AG20443 (cell line): Measurements from ENCODE around the gene ENTPD7.

Experiments used
- DNase-seq: peaks from one replicate; pipeline ENCODE4 v3.0.0; 2012; ENCODE audit warnings: low spot score, mixed read lengths

ENTPD7 gene

DNA sequence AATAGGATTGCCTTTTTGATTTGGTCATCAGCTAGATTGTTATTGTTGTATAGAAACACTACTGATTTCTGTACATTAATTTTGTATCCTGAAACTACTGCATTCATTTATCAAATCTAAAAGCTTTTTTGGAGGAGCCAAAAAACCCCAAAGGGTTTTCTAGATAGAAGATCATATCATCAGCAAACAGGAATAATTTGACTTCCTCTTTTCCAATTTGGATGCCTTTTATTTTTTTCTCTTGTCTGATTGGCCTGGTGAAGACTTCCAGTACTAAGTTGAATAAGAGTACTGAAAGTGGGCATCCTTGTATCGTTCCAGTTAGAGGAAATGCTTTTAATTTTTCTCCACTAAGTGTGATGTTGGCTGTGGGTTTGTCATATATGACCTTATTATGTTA lies 10.6 kb upstream of the ENTPD7 start:
- no peak for DNase-seq

DNA sequence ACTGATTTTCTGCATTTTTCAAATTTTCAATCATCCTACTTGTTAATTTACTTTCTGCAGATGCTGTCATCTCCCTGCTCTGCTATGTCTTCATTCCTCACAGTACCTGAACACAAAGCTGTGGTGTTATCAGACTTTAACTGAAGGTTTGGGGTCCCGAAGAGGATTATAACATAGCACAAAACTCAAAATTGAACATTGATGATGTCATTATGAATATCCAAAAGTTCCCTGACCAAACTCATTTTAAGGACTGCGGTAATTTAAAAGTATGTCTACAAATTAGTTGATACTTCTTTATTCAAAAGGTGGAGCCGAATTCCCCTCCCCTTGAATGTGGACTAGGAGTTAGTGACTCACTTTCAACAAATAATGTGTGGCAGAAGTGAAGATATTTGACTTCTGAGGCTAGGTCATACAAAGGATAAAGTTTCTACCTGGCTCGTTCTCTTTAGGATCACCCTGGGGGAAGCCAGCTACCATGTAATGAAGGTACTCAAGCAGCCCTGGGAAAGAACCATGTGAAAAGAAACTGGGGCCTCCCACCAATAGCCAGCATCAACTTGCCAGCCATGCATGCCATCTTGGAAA lies 6.4 kb upstream of the ENTPD7 start:
- no peak for DNase-seq

DNA sequence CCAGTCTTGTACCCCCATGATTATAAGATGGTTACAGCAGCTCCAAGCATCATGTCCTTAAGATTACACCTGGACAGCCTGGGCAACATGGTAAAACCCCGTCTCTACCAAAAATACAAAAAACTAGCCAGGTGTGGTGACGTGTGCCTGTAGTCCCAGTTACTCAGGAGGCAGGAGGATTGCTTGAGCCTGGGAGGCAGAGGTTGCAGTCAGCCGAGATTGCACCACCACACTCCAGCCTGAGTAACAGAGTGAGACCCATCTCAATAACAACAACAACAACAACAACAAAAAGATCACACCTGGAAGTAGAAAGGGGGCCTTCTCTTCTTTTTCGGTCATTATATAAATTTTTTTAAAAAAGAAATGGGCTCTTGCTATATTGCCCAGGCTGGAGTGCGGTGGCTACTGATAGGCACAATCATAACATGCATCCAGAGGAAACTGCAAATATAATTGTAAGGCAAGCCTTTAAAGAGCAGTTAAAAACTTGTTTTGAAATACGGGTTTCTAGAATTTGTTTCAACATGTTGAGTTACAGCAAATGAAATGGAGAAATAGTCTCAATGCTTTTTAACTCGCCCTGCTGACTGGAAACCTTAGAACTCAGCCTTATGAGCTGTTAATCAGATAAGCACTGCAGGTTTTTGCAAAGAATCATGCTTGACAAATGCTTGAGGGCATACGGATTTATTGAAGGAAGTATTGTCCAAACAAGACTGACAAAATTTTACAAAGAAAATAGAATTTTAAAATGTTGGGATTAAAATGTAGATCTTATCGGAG lies 4.7 kb upstream of the ENTPD7 start:
- no peak for DNase-seq

DNA sequence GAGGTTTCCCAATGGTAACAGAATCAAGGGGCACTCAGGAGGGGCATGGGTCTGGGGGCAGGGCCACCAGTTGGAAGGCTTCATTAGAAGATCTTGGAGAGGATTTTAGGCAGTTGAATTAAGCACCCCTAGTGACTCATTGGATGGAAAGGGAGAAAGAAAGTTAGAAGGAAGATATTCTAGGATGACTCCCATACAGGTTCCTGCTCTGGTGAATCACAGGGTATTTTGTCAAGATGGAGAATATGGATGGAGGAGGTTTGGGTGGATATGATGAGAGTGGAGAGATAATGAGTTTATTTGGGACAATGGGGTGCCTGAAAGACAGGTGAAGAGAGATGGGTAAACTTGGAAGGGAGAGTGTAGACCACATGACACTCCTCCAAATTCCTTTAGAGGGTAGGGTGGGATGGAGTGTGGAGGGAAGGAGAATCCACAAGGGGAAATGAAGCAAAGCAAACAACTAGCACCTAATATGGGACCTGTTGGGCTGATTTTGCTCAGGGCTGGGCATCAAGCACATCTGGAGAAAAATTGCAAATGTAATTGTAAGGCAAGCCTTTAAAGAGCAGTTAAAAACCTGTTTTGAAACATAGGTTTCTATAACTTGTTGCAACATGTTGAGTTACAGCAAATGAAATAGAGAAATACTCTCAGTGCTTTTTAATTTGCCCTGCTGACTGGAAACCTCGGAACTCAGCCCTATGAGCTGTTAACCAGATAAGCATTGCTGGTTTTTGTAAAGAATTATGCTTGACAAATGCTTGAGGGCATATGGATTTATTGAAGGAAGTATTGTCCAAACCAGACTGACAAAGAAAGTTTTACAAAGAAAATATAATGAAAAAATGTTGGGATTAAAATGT lies 2.9 kb upstream of the ENTPD7 start:
- no peak for DNase-seq

DNA sequence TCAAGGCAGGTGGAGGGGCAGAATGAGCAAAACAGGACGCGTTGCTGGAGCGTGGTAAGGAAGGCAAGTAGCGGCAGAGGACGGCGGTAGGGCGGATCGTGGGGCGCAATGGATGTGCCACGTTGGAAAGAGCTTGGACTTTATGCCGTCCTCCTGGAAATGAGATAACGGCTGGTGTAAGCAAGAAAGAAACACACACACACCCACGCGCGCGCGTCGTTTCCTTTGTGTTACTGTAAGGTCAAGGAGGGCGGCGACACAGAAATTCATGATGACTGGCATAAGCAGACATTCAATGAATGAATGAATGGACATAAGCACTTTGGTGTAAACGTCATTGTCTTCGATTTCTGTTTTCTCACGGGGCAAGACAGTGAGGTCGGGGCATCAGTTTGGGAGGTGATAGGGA lies 683 bp upstream of the ENTPD7 start:
- peak; percentile 31 for DNase-seq

DNA sequence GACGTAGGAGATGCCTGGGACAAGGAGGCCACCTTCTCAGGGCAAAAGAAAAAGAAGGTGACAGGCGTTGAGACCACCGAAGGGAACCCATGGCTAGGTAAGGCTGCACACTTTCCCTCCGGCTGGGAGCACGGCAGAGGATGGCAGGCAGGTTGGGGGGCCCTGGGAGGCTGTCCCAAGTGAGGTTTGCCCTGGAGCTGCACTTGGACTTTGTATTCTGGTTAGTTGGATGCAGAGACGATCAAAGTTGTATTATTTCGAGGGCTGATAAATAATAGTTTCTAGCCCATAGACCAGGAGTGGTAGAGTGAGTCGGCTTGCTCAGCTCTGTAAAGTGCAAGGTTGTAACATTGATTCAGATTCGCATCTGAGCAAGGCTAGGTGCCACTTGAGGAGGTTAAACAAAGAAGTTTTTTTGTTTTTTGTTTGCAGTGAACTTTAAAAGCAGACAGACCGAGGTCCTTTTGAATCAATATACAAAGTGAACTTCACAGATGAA lies 608 bp downstream of the ENTPD7 start:
- DNase-seq, result no peak

DNA sequence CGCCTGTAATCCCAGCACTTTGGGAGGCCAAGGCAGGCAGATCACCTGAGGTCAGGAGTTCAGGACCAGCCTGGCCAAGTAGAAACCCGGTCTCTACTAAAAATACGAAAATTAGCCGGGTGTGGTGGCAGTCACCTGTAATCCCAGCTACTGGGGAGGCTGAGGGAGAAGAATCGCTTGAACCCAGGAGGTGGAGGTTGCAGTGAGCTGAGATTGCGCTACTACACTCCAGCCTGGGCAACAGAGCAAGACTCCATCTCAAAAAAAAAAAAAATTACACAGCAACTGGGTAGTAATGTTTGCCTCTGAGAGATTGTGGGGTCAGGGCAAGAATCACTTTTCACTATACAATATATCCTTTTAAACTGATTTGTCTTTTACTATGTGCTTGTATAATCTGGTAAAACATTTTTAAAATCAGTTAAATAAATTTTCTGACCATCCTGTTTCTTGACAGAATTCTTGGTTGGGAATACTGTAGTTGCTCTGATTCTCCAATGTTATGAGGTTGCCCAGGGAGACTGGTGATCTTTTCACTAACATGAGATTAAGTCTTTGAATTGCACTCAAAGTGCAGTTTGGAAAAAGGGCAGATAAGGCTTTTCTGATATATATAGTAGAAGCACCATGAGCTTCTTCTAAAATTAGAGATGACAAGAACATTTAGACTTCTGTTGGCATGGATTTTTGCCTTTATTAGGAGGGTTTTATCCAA lies 1.5 kb downstream of the ENTPD7 start:
- peak; percentile 21 for DNase-seq

DNA sequence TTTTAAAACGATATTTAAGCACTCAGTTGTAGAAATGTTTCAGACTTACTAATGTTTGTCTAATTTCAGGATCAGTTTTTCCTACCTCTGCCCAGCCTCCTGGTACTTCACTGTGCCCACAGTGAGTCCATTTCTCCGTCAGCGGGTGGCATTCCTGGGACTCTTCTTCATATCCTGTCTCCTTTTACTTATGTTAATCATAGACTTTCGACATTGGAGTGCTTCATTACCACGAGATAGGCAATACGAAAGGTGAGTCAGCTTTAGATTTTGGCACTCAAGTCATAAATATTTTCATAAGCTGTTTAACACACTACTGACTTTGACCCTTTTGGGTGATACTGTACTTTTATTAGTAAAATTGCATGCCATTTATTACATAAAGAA lies 2.1 kb downstream of the ENTPD7 start:
- peak; percentile 79 for DNase-seq

DNA sequence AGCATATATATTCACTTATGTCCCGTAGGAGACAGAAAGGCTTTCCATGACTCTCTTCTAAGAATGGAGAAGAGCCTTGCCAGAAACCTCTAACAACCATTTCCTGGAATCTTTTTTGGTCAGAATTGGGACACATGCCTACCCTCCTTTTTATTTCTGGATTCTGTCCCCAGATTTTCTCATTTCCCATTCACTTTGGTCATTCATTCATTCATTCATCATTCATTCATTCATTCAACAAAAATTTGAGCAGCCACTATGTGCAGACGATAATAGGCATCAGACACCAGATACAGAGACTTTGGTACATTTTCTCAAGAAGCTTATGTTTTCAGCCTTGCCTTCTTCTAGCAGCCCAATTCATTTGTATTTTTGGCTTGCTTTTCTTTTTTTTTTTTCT lies 6.0 kb downstream of the ENTPD7 start:
- no peak for DNase-seq

DNA sequence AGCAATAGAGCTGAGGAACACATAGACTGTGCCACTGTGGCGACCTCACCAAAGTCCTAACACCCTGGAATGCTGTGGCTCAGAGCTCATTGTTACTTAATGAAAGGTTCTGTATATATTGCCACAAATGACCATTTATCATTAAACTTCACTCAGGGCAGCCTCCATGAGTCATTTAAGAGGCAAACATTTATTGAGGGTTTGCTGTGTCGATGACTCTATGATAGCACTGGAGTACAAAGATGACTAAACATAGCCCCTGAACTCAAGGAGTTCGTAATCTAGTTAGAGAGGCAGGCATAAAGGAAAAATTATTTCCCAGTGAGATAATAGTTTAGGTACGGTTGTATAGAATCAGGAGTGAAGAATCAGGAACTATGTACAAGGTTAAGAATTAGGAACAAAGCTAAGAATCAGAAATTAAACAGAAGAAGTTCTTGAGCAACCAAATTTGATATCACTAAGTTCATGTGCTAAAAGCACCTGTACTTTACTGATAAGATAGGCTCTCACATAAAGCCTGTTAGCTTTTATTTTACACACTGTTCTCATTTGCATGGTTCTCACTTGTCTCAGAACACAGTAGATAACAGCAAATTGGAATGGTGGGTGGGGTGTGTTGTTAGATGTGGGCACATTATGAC lies 7.9 kb downstream of the ENTPD7 start:
- peak; percentile 54 for DNase-seq

DNA sequence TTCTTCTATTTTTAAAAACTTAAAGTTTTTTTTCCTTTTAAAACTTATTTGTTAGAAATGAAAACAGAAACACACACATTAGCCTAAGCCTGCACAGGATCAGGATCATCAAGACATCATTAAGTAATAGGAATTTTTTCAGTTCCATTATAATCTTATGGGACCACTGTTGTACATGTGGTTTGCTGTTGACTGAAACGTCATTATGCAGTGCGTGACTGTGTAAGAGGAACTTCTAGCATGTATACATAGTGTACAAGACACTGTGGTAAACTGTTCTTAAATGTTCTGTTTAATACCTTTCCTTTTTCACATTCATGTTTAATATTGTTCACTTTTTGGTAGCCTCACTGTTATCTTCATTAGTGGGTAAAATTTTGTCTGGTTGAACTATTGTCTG lies 12.1 kb downstream of the ENTPD7 start:
- DNase-seq, result no peak

DNA sequence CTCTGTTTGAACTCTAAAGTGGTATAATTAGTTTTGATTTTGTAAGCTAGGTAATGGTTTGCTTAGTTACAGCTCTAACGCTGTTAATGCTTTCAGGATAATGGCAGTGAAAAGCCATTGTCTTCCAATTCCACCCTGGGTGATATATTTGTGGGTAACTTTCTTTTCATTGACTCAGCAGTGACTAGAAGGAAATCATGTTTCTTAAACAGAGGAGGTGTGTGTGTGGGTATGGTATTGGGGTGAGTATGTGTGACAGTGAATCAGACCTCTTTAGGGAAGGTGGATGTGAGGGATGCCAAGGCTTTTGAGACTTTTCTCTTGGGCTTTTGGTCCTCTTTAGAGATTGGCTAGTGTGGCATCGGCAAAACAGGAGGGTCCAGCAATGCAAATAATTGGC lies 13.6 kb downstream of the ENTPD7 start:
- DNase-seq, result no peak

DNA sequence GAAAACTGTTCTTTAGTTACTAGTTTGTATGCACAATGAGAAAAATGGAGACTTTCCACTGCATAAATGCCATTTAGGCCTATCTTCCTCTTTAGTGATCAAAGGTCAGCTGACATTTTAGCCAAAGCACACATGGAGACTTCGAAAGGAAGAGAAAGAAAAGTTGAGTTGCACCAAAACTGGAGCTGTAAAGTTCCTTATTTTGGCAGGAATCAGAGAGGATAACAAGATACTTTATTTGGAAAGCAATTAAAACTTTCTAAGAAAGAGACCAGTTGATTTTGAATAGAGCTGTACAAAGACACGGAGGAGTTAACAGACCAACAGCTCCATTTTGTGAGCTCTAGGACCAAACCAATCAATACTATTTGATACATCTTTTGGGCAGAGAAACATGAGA lies 14.2 kb downstream of the ENTPD7 start:
- DNase-seq, result no peak

DNA sequence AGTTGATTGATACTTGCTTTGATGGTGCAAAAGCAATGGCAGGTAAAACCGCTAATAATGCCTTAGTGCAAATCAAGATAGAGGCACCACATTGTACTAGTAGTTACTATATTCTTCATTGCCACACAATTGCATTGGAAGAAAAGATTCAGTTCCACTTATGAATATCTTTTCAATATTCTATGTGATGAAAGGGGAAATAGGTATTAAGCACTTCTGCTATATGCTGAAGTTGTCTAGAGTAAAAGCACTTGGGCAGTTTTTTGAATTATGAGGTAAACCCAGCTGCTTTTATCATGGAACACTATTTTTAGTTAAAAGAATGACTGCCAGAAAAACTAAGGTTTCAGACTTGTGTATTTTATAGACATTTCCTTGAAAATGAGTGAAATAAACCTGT lies 15.5 kb downstream of the ENTPD7 start:
- no peak for DNase-seq

DNA sequence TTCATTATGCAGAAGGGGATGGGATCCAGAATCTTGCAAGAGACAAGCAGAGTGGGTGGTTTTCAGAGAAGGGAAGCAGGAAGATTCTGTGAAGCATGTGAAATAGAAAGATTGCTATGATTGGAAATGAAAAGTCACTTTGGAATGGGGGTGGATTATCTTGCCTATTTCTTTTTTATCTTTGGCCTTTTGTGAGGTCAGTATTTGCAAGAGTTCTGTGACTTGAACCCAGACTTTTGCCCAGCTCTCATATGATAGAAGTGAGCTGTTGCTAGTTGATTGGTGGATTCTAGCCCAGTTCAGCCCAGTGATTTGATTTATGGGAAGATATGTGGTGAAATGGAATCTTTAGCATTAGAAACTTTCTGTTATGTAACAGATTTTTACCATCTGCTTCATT lies 17.1 kb downstream of the ENTPD7 start:
- DNase-seq, result peak; percentile 76

DNA sequence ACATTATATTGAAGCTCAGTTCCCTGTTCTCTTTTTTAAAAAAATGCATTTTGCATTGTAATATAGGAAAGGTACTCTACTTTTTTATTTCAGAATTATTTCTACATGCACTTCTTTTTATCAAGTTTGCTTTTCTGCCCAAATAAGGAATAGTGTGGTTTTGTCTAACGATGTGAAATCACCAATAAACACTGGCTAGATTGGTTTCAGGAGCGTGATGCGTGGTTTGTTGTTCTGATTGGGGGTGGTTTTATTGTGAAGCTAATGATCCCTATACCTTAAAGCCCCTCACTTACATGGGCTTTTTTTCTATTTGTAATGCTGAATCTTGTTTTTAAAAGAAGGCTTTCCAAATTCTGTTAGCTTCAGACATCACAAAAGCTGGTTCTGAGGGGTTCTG lies 17.6 kb downstream of the ENTPD7 start:
- DNase-seq, result no peak

DNA sequence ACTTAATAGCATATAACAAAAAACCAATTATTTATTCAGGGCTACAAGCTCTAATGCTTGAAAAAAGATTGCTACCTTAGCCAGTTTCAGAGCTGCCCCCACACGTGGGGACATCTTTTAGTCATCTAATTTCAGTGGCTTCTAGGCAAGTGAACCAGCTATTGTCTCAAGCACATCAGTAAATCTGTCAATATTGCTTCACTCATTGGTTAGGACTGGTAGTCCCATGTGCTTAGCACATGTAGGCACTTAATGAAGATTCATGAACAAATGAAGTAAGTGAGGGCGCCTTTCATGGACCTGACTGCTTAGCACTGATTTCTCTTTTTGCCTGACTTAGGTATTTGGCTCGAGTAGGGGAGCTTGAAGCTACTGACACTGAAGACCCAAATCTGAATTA lies 19.6 kb downstream of the ENTPD7 start:
- DNase-seq, result no peak

DNA sequence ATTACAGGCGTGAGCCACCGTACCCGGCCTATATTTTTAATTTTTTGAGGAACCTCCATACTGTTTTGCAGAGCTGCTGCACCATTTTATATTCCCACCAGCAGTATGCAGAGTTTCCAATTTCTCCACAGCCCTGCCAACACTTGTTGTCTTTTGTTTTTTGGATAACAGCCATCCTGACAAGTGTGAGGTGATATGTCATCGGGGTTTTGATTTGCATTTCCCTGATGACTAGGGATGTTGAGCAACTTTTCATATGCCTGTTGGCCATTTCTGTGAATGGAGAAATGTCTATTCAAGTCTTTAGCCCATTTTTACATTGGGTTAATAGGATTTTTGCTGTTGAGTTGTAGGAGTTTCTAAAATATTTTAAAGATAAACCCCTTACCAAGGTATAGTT lies 22.2 kb downstream of the ENTPD7 start:
- peak; percentile 24 for DNase-seq

DNA sequence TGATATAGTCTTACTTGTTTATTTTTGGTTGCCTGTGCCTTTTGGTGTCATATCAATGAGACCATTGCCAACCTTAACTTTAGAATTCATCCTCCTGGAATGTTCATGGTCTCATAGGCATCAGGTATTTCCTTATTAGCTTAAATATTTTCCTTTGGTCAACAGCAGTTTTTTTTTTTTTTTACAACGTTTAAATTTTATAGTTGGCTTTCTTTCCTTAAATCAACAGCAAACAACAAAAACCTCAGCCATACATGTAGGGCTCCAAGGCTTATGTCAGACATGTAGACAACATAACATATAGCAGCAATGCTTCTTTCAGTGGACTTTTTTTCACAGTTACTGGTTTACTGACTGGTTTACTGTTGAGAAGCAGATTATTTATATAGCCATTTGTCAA lies 22.7 kb downstream of the ENTPD7 start:
- DNase-seq, result no peak

DNA sequence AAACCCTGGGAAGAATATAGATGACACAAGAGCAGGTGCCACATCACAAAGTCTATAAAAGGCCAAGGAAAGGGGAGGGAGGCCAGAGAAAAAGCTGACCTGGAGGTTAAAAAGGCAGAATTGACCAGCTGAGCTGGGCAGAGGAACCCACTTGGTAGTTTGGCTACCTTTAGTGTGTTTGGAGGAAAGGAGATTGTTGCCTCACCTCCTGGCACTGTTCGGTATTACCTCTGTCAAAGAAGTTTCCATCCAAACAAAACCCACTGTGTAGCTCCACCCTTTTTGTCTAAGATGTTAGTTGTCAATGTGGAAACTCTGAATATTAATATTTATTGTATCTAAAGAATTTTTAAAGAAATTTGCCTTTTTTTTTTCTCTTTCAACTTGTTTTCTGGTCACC lies 23.4 kb downstream of the ENTPD7 start:
- no peak for DNase-seq

DNA sequence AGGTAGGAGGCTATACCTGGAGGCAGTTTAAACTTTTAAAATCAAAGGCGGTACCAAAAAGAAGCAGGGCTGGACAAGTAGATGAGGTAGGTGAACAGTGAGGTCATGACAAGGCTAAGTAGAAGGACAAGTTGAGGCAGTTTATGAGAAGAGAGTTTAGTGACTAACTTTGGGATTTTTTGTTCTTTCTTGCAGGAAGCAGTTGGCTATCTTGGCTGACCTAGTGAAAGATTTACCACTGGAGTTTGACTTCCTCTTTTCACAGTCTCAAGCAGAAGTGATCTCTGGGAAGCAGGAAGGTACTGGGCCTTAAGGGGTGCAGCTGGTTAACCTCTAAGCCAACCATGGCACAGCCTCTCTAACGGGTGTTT lies 26.3 kb downstream of the ENTPD7 start:
- no peak for DNase-seq

DNA sequence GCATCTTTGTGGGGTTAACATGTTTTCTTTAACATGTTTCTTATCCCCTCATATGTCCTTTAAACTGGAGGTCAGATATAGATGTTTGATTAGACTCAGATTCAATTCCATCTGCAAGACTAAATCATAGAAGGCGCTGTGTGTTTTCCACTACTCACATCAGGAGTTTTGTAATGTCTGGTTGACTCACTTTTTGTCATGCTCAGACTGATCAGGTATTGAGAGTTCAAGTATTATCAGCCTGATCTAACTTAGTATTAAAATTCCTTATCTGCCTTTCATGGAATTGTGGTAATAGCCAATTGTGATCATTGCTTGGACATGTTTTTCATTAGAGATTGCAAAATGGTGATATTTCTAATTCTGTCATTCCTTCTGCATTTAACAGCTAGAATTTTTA lies 30.2 kb downstream of the ENTPD7 start:
- no peak for DNase-seq
